ENCODE data around the gene IGFBP3.

The IGFBP3 gene

GRCh38 chr7:45880433-45880860 lies 40.6 kb downstream of the IGFBP3 start:
- Mint-ChIP-seq H3K27ac (no peak overlapping the region), H3K36me3 (ENCODE audit: low read depth) (no peaks in the 10 kb centered on the region), H3K27me3 (peaks cover 14% of the 10 kb centered on the region), H3K4me1 (ENCODE audit: low read depth) (no peaks in the 10 kb centered on the region), H3K9me3 (peaks cover 4% of the 10 kb centered on the region), H3K4me3 (no peak overlapping the region)
- DNase-seq, result no peak

- DNase-seq, result no peak
- H3K4me3 Mint-ChIP-seq, result no peak overlapping the region
- peaks cover 2% of the 10 kb centered on the region for H3K27me3 Mint-ChIP-seq
- H3K4me1 Mint-ChIP-seq (ENCODE audit: low read depth), result no peaks in the 10 kb centered on the region
- H3K9me3 Mint-ChIP-seq, result peaks cover 4% of the 10 kb centered on the region
- H3K36me3 Mint-ChIP-seq (ENCODE audit: low read depth), result no peaks in the 10 kb centered on the region
- H3K27ac Mint-ChIP-seq, result no peak overlapping the region
Observed at GRCh38 chr7:45878457-45879144, 42.5 kb downstream of the IGFBP3 start.

- DNase-seq, result no peak
- Mint-ChIP-seq H3K36me3 (ENCODE audit: low read depth) (no peaks in the 10 kb centered on the region), H3K4me1 (ENCODE audit: low read depth) (no peaks in the 10 kb centered on the region), H3K4me3 (no peak overlapping the region), H3K27ac (no peak overlapping the region), H3K9me3 (peaks cover 4% of the 10 kb centered on the region), H3K27me3 (peaks cover 5% of the 10 kb centered on the region)
Observed at GRCh38 chr7:45876519-45876918, 44.6 kb downstream of the IGFBP3 start.

- Mint-ChIP-seq H3K4me3 (no peak overlapping the region), H3K27ac (no peak overlapping the region)
- DNase-seq, result no peak
Observed at GRCh38 chr7:45874408-45875131, 46.5 kb downstream of the IGFBP3 start.

GRCh38 chr7:45873355-45873754 lies 47.7 kb downstream of the IGFBP3 start:
- H3K36me3 Mint-ChIP-seq (ENCODE audit: low read depth), result no peaks in the 10 kb centered on the region
- DNase-seq, result no peak
- H3K27me3 Mint-ChIP-seq, result peaks cover 12% of the 10 kb centered on the region
- H3K4me1 Mint-ChIP-seq (ENCODE audit: low read depth), result no peaks in the 10 kb centered on the region
- H3K9me3 Mint-ChIP-seq, result peaks cover 4% of the 10 kb centered on the region
- H3K27ac Mint-ChIP-seq, result no peak overlapping the region
- no peak overlapping the region for H3K4me3 Mint-ChIP-seq

More at GRCh38 chr7:45874408-45875131, 46.5 kb downstream of the IGFBP3 start:
- Mint-ChIP-seq H3K36me3 (ENCODE audit: low read depth) (no peaks in the 10 kb centered on the region), H3K4me1 (ENCODE audit: low read depth) (no peaks in the 10 kb centered on the region), H3K27me3 (peaks cover 6% of the 10 kb centered on the region), H3K9me3 (peaks cover 4% of the 10 kb centered on the region)

- Mint-ChIP-seq H3K27me3 (peaks cover 12% of the 10 kb centered on the region), H3K4me3 (no peak within 1 kb of the TSS), H3K9me3 (peaks cover 4% of the 10 kb centered on the region), H3K36me3 (ENCODE audit: low read depth) (no peaks in the 10 kb centered on the region), H3K27ac (no peak within 1 kb of the TSS), H3K4me1 (ENCODE audit: low read depth) (no peaks in the 10 kb centered on the region)
- DNase-seq, result no peak
Observed at GRCh38 chr7:45873035-45873354, 48.1 kb downstream of the IGFBP3 start, which contains the start of gene CCDC201. TSS of gene CCDC201 (minus strand) at chr7:45873082. CDS start at chr7:45873007, 75 bp downstream.

- no peak overlapping the region for H3K27ac Mint-ChIP-seq
- no peaks in the 10 kb centered on the region for H3K4me1 Mint-ChIP-seq (ENCODE audit: low read depth)
- H3K4me3 Mint-ChIP-seq, result no peak overlapping the region
- no peak for DNase-seq
- H3K27me3 Mint-ChIP-seq, result peaks cover 12% of the 10 kb centered on the region
- no peaks in the 10 kb centered on the region for H3K36me3 Mint-ChIP-seq (ENCODE audit: low read depth)
- peaks cover 4% of the 10 kb centered on the region for H3K9me3 Mint-ChIP-seq
Observed at GRCh38 chr7:45872116-45873034, 48.7 kb downstream of the IGFBP3 start.

GRCh38 chr7:45869426-45869825 lies 51.6 kb downstream of the IGFBP3 start:
- Mint-ChIP-seq H3K27me3 (peaks cover 14% of the 10 kb centered on the region), H3K9me3 (no peaks in the 10 kb centered on the region), H3K27ac (no peak overlapping the region), H3K4me3 (no peak overlapping the region), H3K36me3 (ENCODE audit: low read depth) (no peaks in the 10 kb centered on the region), H3K4me1 (ENCODE audit: low read depth) (no peaks in the 10 kb centered on the region)
- no peak for DNase-seq

GRCh38 chr7:45867471-45867870 lies 53.6 kb downstream of the IGFBP3 start:
- H3K4me3 Mint-ChIP-seq, result no peak overlapping the region
- H3K36me3 Mint-ChIP-seq (ENCODE audit: low read depth), result no peaks in the 10 kb centered on the region
- no peaks in the 10 kb centered on the region for H3K4me1 Mint-ChIP-seq (ENCODE audit: low read depth)
- DNase-seq, result no peak
- no peaks in the 10 kb centered on the region for H3K9me3 Mint-ChIP-seq
- H3K27me3 Mint-ChIP-seq, result peaks cover 25% of the 10 kb centered on the region
- no peak overlapping the region for H3K27ac Mint-ChIP-seq

- no peaks in the 10 kb centered on the region for H3K36me3 Mint-ChIP-seq (ENCODE audit: low read depth)
- peaks cover 29% of the 10 kb centered on the region for H3K27me3 Mint-ChIP-seq
- H3K9me3 Mint-ChIP-seq, result no peaks in the 10 kb centered on the region
- no peak overlapping the region for H3K27ac Mint-ChIP-seq
- DNase-seq, result no peak
- no peak overlapping the region for H3K4me3 Mint-ChIP-seq
- no peaks in the 10 kb centered on the region for H3K4me1 Mint-ChIP-seq (ENCODE audit: low read depth)
Observed at GRCh38 chr7:45865594-45866410, 55.3 kb downstream of the IGFBP3 start.

- peaks cover 35% of the 10 kb centered on the region for H3K27me3 Mint-ChIP-seq
Observed at GRCh38 chr7:45863715-45864114, 57.4 kb downstream of the IGFBP3 start.

More at GRCh38 chr7:45863715-45864114, 57.4 kb downstream of the IGFBP3 start:
- Mint-ChIP-seq H3K27ac (no peak overlapping the region), H3K36me3 (ENCODE audit: low read depth) (no peaks in the 10 kb centered on the region), H3K4me3 (no peak overlapping the region), H3K4me1 (ENCODE audit: low read depth) (no peaks in the 10 kb centered on the region), H3K9me3 (no peaks in the 10 kb centered on the region)
- no peak for DNase-seq

All from activated T-cell treated with anti-CD3 and anti-CD28 coated beads, Interleukin-2, amount 50 U/mL, for 24 hours (primary cell).